Activated CD8-positive, alpha-beta memory T cell treated with anti-CD3 and anti-CD28 coated beads, Interleukin-2, amount 10 ng/mL, durations not matched to agents 7 days and 5 days (primary cell): ENCODE data around the gene SKOR2. TPM values are rescaled to one million over a fixed set of nuclear protein-coding genes. Genes with fewer than 3 reads are reported as not detected.
"Not testable (repeated sequence)": the region's sequence is repeated elsewhere in the genome, so short reads cannot be mapped to it uniquely, and the experiment has no call there.

Experiments
- ATAC-seq: fragments of 150-1000 bp; cut with Tn5 transposase; one replicate; pipeline ENCODE4 v1.10.0; 2021; ENCODE audit warnings: moderate library complexity
- CTCF ChIA-PET: fragments of 350-600 bp; sonication (Branson Sonifier 250); formaldehyde crosslinking; loops from one replicate; lab custom pipeline; 2021; ENCODE audit warnings: antibody characterized with exemption; lab: Charles Lee
- DNase-seq: peaks from one replicate; pipeline ENCODE4 v3.0.0-alpha.2; 2020
- H3K27ac Mint-ChIP-seq: one replicate; pipeline ENCODE4 v1.8.0; 2021; ENCODE audit warnings: mild to moderate bottlenecking, mixed read lengths
- H3K27me3 Mint-ChIP-seq: one replicate; pipeline ENCODE4 v1.8.0; 2021; ENCODE audit warnings: mixed read lengths
- H3K36me3 Mint-ChIP-seq: one replicate; pipeline ENCODE4 v1.8.0; 2021; ENCODE audit warnings: mild to moderate bottlenecking, mixed read lengths
- H3K4me1 Mint-ChIP-seq: one replicate; pipeline ENCODE4 v1.8.0; 2021; ENCODE audit warnings: mixed read lengths
- H3K4me3 Mint-ChIP-seq: one replicate; pipeline ENCODE4 v1.8.0; 2021; ENCODE audit warnings: mild to moderate bottlenecking, moderate library complexity, mixed read lengths
- H3K9me3 Mint-ChIP-seq: one replicate; pipeline ENCODE4 v1.8.0; 2022; ENCODE audit warnings: low read depth, mixed read lengths
- total RNA-seq, 2 experiments: library from RNA; stranded (reverse); gene quantifications; one replicate each; pipeline ENCODE4 v1.2.3, GENCODE V29; 2021

SKOR2 gene
- total RNA-seq, 2 experiments from 2014 or later = not detected

GRCh38 chr18:47203626-47204464, 47.6 kb downstream of the SKOR2 start:
- Mint-ChIP-seq H3K4me1 (no peaks in the 10 kb centered on the region), H3K27ac (no peak overlapping the region), H3K27me3 (peaks cover 42% of the 10 kb centered on the region), H3K4me3 (no peak overlapping the region), H3K9me3 (no peaks in the 10 kb centered on the region), H3K36me3 (no peaks in the 10 kb centered on the region)
- ATAC-seq (no peak), DNase-seq (no peak)
- CTCF ChIA-PET = interaction anchor here (0.8 to 3.6 kb wide), 8 partner anchors 9 to 254 kb away, joined by 3 to 19 read pairs (median 4); no protein-coding TSS in a partner anchor

GRCh38 chr18:47195961-47196360, 55.5 kb downstream of the SKOR2 start:
- DNase-seq, CTCF ChIA-PET, H3K4me3 Mint-ChIP-seq, H3K27ac Mint-ChIP-seq, H3K36me3 Mint-ChIP-seq, H3K9me3 Mint-ChIP-seq, ATAC-seq, H3K4me1 Mint-ChIP-seq: not testable (repeated sequence)
- H3K27me3 Mint-ChIP-seq = peaks cover 30% of the 10 kb centered on the region

DNA sequence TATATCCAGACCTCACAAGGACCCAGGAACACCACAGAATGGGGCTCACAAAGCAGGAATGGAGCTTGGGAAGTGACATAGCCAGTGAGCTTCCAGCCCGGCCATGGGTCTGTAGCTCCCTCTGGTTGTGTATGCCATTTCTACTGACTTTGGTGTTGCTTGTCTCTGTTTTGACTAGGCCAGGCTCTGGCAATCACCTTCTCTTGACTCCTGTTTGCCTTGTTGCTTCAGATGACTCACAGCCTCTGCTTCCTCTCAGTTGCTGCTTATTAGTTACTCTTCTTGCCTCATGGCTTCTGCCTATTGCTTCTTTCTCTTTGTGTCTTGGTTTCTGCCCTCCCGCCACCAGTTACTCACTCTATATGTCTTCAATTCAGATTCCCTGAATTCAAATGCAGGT, 59.5 kb downstream of the SKOR2 start:
- Mint-ChIP-seq H3K27me3 (peaks cover 20% of the 10 kb centered on the region), H3K36me3 (no peaks in the 10 kb centered on the region), H3K9me3 (no peaks in the 10 kb centered on the region), H3K4me3 (no peak overlapping the region), H3K27ac (no peak overlapping the region), H3K4me1 (no peaks in the 10 kb centered on the region)
- CTCF ChIA-PET = interaction anchor here (1.5 kb wide), 1 partner anchor 830 kb away, joined by 3 read pairs; no protein-coding TSS in a partner anchor
- no peak for ATAC-seq
- no peak for DNase-seq

GRCh38 chr18:47187721-47188120, 63.7 kb downstream of the SKOR2 start:
- no peaks in the 10 kb centered on the region for H3K36me3 Mint-ChIP-seq
- peaks cover 17% of the 10 kb centered on the region for H3K27me3 Mint-ChIP-seq
- H3K9me3 Mint-ChIP-seq = peaks cover 20% of the 10 kb centered on the region
- ATAC-seq = no peak
- H3K4me1 Mint-ChIP-seq = no peaks in the 10 kb centered on the region
- CTCF ChIA-PET = interaction anchor here (1.8 kb wide), 1 partner anchor 17 kb away, joined by 4 read pairs; no protein-coding TSS in a partner anchor
- no peak for DNase-seq
- no peak overlapping the region for H3K4me3 Mint-ChIP-seq
- no peak overlapping the region for H3K27ac Mint-ChIP-seq

DNA sequence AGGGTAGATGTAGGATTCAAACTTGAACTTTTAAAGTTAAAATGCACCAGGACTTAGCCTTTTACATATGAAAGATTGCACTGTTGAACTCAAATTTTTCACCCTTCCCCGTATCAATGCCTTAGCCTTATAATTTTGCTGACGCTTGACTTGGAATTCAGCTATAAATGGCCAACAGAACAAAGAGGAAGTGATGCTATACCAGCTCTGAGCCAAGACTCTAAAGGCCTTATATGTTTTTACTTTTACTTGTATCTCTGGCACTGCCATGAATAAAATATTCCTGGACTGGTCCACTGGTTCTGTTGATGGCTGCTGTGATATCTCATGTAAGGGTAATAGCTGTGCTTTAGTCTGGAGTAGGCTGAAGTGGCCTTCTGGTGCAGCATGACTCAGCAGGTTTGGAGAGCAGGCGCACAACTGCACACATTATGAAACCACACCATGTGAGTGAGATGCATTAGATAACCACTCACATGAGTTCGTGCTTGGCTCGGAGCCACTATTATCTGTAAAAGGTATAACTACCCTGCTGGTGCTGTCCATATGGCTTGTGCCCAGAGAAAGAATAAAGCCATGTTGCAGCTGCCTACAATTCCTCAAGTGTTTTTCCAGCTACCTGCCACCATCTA, 66.9 kb downstream of the SKOR2 start:
- no peak overlapping the region for H3K4me3 Mint-ChIP-seq
- no peaks in the 10 kb centered on the region for H3K4me1 Mint-ChIP-seq

DNA sequence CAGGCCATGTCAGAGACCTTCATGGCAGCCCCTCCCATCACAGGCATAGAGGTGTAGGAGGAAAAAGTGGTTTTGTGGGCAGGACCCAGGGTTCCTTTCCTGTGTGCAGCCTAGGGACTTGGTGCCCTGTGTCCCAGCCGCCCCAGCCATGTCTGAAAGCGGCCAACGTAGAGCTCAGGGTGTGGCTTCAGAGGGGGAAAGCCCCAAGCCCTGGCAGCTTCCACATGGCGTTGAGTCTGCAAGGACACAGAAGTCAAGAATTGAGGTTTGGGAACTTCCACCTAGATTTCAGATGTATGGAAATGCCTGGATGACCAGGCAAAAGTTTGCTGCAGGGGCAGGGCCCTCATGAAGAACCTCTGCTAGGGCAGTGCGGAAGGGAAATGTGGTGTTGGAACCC, 69.3 kb downstream of the SKOR2 start:
- CTCF ChIA-PET, H3K4me3 Mint-ChIP-seq, H3K4me1 Mint-ChIP-seq, H3K27ac Mint-ChIP-seq, H3K36me3 Mint-ChIP-seq, ATAC-seq, DNase-seq: not testable (repeated sequence)
- Mint-ChIP-seq H3K9me3 (peaks cover 20% of the 10 kb centered on the region), H3K27me3 (peaks cover 16% of the 10 kb centered on the region)

More for the DNA sequence above, 66.9 kb downstream of the SKOR2 start:
- no peaks in the 10 kb centered on the region for H3K36me3 Mint-ChIP-seq
- peaks cover 22% of the 10 kb centered on the region for H3K27me3 Mint-ChIP-seq
- ATAC-seq (no peak), DNase-seq (no peak)
- peaks cover 20% of the 10 kb centered on the region for H3K9me3 Mint-ChIP-seq
- CTCF ChIA-PET = no interaction called here
- no peak overlapping the region for H3K27ac Mint-ChIP-seq

- Mint-ChIP-seq H3K27ac (no peak overlapping the region), H3K36me3 (no peaks in the 10 kb centered on the region), H3K4me1 (peaks cover 2% of the 10 kb centered on the region), H3K9me3 (peaks cover 16% of the 10 kb centered on the region), H3K27me3 (peaks cover 7% of the 10 kb centered on the region), H3K4me3 (no peak overlapping the region)
- no peak for ATAC-seq
- DNase-seq = no peak
- CTCF ChIA-PET = no interaction called here
These were observed 70.7 kb downstream of the SKOR2 start for GRCh38 chr18:47180765-47181164.

GRCh38 chr18:47179520-47179919, 71.9 kb downstream of the SKOR2 start:
- no peak overlapping the region for H3K4me3 Mint-ChIP-seq
- ATAC-seq (no peak), DNase-seq (no peak)
- peaks cover 3% of the 10 kb centered on the region for H3K4me1 Mint-ChIP-seq
- H3K27ac Mint-ChIP-seq = no peak overlapping the region
- CTCF ChIA-PET = no interaction called here
- H3K36me3 Mint-ChIP-seq = peaks cover 2% of the 10 kb centered on the region
- peaks cover 7% of the 10 kb centered on the region for H3K27me3 Mint-ChIP-seq
- H3K9me3 Mint-ChIP-seq = peaks cover 8% of the 10 kb centered on the region

- H3K27ac Mint-ChIP-seq = no peak within 1 kb of the TSS
- peaks cover 3% of the 10 kb centered on the region for H3K4me1 Mint-ChIP-seq
- H3K36me3 Mint-ChIP-seq = peaks cover 2% of the 10 kb centered on the region
- ATAC-seq (peak; percentile 94), DNase-seq (peak; percentile 91)
- peak within 1 kb of the TSS; percentile 11 for H3K4me3 Mint-ChIP-seq
- no peaks in the 10 kb centered on the region for H3K9me3 Mint-ChIP-seq
- CTCF ChIA-PET = no interaction called here
- peaks cover 4% of the 10 kb centered on the region for H3K27me3 Mint-ChIP-seq
These were observed 75.4 kb downstream of the SKOR2 start, which contains the start of gene IER3IP1 for GRCh38 chr18:47175898-47176575. TSS of gene IER3IP1 (minus strand) at chr18:47176364. CDS start at chr18:47176277, 87 bp downstream.

- CTCF ChIA-PET = no interaction called here
- ATAC-seq (peak; percentile 13), DNase-seq (no peak)
- Mint-ChIP-seq H3K9me3 (no peaks in the 10 kb centered on the region), H3K36me3 (peaks cover 2% of the 10 kb centered on the region), H3K4me3 (no peak overlapping the region), H3K27me3 (peaks cover under 1% of the 10 kb centered on the region), H3K4me1 (peaks cover 3% of the 10 kb centered on the region), H3K27ac (no peak overlapping the region)
These were observed 76.1 kb downstream of the SKOR2 start for GRCh38 chr18:47175283-47175897.

DNA sequence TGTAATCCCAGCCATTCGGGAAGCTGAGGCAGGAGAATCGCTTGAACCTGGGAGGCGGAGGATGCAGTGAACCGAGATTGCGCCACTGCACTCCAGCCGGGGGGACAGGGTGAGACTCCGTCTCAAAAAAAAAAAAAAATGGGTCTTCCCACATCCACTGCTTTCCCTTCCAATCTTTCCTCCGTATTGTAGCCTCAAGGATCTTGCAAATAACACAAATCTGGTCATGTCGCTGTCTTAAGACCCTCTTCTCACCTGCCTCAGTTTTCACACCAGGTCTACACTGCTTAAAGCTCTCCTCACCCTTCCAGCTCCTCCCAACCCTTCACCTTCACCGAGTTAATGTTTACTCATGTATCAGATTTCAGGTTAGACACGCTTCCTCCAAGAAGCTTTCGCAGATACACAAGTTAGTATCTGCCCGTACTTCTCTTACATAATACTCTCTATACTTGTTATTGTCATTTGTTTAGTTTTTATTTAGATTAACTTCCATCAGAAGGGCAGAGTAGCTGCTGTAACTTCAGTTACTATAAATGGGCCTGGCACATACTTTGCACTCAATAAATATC, 76.8 kb downstream of the SKOR2 start:
- no peak overlapping the region for H3K4me3 Mint-ChIP-seq
- H3K27ac Mint-ChIP-seq = no peak overlapping the region
- CTCF ChIA-PET = no interaction called here
- H3K27me3 Mint-ChIP-seq = no peaks in the 10 kb centered on the region
- H3K4me1 Mint-ChIP-seq = peaks cover 5% of the 10 kb centered on the region
- no peak for DNase-seq
- H3K36me3 Mint-ChIP-seq = peaks cover 3% of the 10 kb centered on the region
- no peak for ATAC-seq
- H3K9me3 Mint-ChIP-seq = no peaks in the 10 kb centered on the region

- Mint-ChIP-seq H3K36me3 (peaks cover 6% of the 10 kb centered on the region), H3K4me1 (peaks cover 15% of the 10 kb centered on the region), H3K4me3 (no peak overlapping the region), H3K27me3 (no peaks in the 10 kb centered on the region), H3K9me3 (no peaks in the 10 kb centered on the region), H3K27ac (no peak overlapping the region)
- DNase-seq (no peak), ATAC-seq (no peak)
- CTCF ChIA-PET = no interaction called here
These were observed 79.0 kb downstream of the SKOR2 start for GRCh38 chr18:47172476-47172875.

- Mint-ChIP-seq H3K9me3 (no peaks in the 10 kb centered on the region), H3K27ac (no peak overlapping the region), H3K4me1 (peaks cover 25% of the 10 kb centered on the region), H3K4me3 (no peak overlapping the region), H3K27me3 (no peaks in the 10 kb centered on the region), H3K36me3 (peaks cover 12% of the 10 kb centered on the region)
- CTCF ChIA-PET = no interaction called here
- peak; percentile 51 for DNase-seq
- peak; percentile 49 for ATAC-seq
These were observed 82.5 kb downstream of the SKOR2 start for GRCh38 chr18:47168913-47169312.
